GM19468 (cell line): Measurements from ENCODE around the gene ZNF239.
"Not testable (repeated sequence)": the region's sequence is repeated elsewhere in the genome, so short reads cannot be mapped to it uniquely, and the experiment has no call there.

Source experiments
- ATAC-seq: cut with Tn5 transposase; IDR thresholded peaks from one replicate; pipeline ENCODE4 v1.9.1; 2021; ENCODE audit warnings: mild to moderate bottlenecking, moderate library complexity, moderate number of reproducible peaks; ENCODE audit not compliant: unreplicated experiment; ENCODE audit errors: extremely low read depth

The ZNF239 gene

DNA sequence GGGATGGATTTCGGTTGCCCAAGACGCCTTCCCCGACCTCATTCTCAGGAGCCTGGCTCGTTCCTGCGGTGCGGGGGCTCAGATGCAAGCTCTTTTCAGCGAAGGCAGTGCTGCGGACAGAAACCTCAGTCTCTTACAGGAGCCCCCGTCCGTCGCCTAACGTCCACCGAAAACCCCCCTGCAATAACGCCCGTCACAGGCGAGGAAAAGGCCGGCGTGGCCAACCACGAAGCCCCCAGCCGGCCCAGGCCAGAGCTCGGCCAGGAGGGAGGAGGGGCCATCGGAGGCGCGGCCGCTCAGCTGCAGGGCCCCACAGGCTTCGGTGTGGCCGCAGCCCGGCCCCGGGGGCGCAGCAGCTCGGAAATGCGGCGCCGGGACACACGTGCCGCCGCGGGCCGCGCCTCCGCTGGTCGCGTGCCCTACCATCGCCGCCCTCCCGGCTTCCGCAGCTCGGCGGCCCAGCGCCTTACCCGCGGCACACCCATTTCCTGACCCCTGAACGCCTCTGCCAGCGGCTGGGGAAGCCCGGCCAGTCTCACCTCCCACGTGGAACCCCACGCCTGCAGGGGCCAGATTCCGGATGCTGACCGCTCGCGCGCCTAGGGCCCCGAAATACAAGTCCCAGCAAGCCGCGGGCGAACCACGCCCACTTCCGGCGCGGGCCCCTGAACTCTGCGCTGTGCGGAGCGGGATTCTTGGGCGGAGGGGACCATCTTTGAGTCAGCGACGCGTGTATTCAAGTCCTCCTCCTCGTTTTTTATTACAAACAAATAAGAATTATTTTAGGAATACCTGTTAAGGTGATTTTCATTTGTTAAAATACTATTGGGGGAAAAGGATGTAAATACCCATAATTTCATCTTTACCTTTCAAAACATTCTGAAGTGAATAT lies at the start of gene ZNF239:
TSS of gene ZNF239 (minus strand) at position 616 of the 892 bp plus-strand sequence. CDS start 16,537 bp downstream, outside the sequence.
- peak; percentile 93 for ATAC-seq

DNA sequence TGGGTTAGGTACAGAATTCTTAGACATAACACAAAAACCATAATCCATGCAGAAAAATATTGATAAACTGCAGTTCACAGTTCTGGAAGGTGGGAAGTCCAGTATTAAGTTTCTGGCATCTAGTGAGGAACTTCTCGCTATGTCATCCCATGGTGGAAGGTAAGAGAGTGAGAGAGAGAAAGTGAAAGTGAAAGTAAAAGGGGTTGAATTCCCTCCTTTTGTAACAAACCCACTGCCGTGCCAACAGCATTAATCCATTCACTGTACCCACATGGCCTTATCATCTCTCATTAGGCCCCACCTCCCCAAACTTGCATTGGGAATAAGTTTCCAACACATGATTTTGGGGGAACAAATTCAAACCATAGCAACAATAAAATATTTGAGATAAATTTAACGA lies 48.9 kb upstream of the ZNF239 start:
- ATAC-seq, result no peak

- ATAC-seq, result no peak
These were observed 47.6 kb upstream of the ZNF239 start for GRCh38 chr10:43622038-43622437.

DNA sequence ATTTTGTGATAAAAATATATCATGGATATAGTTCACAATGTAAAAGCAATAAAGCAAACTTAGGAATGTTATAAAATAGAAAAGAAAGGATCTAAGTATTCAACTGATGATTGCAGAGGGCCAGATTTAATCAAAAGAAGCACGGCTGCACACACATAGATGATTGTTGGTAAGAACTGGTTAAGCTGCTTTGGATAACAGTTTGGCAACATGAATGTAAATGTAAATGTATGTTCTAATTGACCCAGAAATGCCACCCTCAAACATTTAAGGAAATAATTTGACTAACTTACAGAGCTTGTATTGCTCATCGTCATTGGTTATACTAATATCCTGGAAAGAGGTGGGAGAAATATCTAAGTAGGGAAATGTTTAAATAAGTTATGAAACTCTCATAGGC lies 45.0 kb upstream of the ZNF239 start:
- ATAC-seq, result no peak

- ATAC-seq, result no peak
These were observed 42.4 kb upstream of the ZNF239 start for GRCh38 chr10:43616697-43617370.

DNA sequence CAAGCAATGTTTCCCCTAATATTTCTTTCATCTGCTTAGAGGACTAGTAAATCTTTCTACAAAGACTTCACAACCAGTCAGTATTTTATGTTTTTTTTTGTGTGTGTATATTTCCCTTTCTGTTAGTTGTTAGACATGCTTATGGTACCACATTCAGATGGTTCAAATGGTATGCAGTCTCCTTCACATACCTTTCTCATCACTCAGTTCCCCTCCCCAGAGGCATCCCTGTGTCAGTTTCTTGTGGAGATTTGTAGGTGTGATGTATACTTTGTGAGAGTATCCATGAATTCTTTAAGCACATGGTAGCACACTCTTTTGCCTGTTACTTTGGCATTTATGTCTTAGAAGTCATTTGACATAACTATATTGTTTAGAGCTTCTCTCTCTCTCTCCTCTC lies 36.2 kb upstream of the ZNF239 start:
- no peak for ATAC-seq

DNA sequence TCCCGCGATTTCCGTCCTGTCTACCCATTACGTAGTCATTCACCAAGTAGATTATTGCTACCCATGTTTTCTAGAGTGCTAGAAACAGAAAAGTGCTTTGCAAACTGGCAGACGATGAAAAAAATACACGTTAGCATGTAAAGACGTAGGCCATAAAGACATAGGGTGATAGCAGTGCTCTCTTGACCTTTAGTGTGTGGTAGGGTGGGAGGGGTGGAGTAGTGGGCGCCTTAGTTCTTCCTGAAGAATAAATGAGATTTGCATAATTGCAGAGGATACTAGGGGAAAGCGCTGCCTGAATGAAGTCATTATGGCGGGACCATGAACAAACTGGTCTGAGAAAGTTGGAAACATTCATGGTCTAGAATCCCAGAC lies 32.8 kb upstream of the ZNF239 start:
- ATAC-seq, result no peak

GRCh38 chr10:43606323-43607198 lies 32.1 kb upstream of the ZNF239 start, which contains the start of gene ZNF485:
Gene ZNF485, plus strand, starts transcription at chr10:43606438. Its CDS starts 613 bp downstream, at chr10:43607051.
- peak; percentile 98 for ATAC-seq

GRCh38 chr10:43605850-43606322 lies 31.5 kb upstream of the ZNF239 start:
- no peak for ATAC-seq

DNA sequence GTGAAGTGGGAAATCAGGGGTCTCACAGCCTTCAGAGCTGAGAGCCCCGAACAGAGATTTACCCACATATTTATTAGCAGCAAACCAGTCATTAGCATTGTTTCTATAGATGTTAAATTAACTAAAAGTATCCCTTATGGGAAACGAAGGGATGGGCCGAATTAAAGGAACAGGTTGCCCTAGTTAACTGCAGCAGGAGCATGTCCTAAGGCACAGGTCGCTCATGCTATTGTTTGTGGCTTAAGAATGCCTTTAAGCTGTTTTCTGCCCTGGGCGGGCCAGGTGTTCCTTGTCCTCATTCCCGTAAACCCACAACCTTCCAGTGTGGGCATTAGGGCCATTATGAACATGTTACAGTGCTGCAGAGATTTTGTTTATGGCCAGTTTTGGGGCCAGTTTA lies 27.2 kb upstream of the ZNF239 start:
- ATAC-seq, result not testable (repeated sequence)

DNA sequence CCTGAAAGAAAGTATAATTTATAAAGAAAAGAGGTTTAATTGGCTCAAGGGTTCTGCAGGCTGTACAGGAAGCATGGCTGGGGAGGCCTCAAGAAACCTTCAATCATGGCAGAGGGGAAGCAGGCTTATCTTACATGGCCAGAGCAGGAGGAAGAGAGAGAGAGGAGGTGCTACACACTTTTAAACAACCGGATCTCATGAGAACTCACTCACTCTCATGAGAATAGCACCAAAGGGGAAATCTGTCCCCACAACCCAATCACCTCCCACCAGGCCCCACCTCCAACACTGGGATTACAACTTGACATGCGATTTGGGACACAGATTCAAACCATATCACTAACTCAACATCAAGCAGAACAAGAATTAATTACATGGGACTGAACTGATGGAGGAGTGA lies 24.9 kb upstream of the ZNF239 start:
- no peak for ATAC-seq

- ATAC-seq, result no peak
These were observed 24.0 kb upstream of the ZNF239 start for GRCh38 chr10:43598446-43598845.

DNA sequence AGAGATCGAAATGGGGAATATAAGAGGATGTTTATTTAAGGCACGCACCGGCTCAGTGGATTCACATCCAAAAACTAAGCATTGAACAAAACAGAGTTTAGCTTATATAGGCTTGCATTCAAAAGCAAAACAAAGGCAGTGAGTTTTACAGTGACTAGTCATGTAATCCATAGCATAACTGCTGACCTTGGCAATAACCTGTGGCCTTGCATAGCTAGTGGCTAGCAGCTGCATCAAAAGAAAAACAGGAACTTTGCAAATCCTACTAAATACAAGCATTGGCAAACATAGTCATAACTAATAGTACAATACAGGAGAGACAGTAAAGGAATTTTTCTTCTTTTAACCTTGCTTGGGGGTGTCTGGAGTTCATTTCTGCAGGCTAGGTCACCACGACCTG lies 22.1 kb upstream of the ZNF239 start:
- ATAC-seq, result no peak

DNA sequence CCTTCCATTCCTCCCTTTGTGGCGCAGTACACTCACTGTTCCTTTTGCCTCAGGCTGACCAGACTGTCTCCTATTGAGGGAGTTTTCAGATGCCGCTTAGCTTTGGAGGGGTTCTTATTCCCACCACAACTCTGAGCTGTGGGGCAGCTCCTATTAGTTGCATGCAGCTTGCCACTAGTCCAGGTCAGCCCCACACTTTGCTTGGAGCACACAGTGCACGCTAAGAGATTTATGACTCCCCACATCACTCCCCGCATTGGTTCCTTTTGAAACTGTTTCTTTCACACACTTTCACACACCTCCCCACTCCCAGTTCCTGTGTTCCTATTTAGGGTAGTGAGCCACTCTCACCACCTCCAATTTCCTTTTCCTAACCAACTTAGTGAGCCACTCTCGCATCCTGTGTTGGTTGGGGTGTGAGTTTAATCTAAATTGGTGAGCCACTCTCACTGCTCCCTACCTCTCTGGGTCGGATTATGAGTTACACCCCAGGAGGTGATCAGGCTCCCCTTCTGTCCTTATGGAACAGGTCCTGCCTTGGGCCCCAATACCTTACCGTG lies 21.4 kb upstream of the ZNF239 start:
- peak; percentile 17 for ATAC-seq

GRCh38 chr10:43594944-43595589 lies 20.7 kb upstream of the ZNF239 start:
- peak; percentile 95 for ATAC-seq

- no peak for ATAC-seq
These were observed 17.0 kb upstream of the ZNF239 start for GRCh38 chr10:43591303-43591904.

- ATAC-seq, result not testable (repeated sequence)
These were observed 12.3 kb upstream of the ZNF239 start for GRCh38 chr10:43586730-43587115.

GRCh38 chr10:43585981-43586729 lies 11.7 kb upstream of the ZNF239 start:
- ATAC-seq, result no peak
